GM12878 (cell line): ENCODE results near the gene ANGEL2. TPM values are rescaled to one million over a fixed set of nuclear protein-coding genes. Genes with fewer than 3 reads are reported as not detected.

Experiments used
- CBFB ChIP-seq: IDR thresholded peaks from 2 replicates; pipeline ENCODE4 v1.6.1; 2016; ENCODE audit warnings: antibody characterized with exemption, low read depth
- FOS ChIP-seq: IDR thresholded peaks from 3 replicates; pipeline ENCODE4 v1.6.1; 2011; ENCODE audit warnings: borderline replicate concordance; ENCODE audit not compliant: insufficient read length; ENCODE audit errors: extremely low read depth
- FOXK2 ChIP-seq: fragments of 450-650 bp; IDR thresholded peaks from 2 replicates; pipeline ENCODE4 v1.6.1; 2017; ENCODE audit warnings: mild to moderate bottlenecking, moderate library complexity
- FOXM1 ChIP-seq: IDR thresholded peaks from 2 replicates; pipeline ENCODE4 v1.6.1; 2012; ENCODE audit warnings: low read depth, mild to moderate bottlenecking, inconsistent platforms, low read length, moderate library complexity
- IRF4 ChIP-seq: IDR thresholded peaks from 2 replicates; pipeline ENCODE4 v1.6.1; 2011; ENCODE audit warnings: low read depth, low read length
- NBN ChIP-seq: fragments of 450-650 bp; IDR thresholded peaks from 2 replicates; pipeline ENCODE4 v1.6.1; 2016
- NFXL1 ChIP-seq: fragments of 450-650 bp; IDR thresholded peaks from 2 replicates; pipeline ENCODE4 v1.6.1; 2017; ENCODE audit warnings: antibody characterized with exemption, mild to moderate bottlenecking, borderline replicate concordance
- NR2F1 ChIP-seq: fragments of 450-650 bp; conservative IDR thresholded peaks from 2 replicates; pipeline ENCODE4 v1.6.1; 2017; ENCODE audit warnings: mild to moderate bottlenecking
- PAX5 ChIP-seq: IDR thresholded peaks from 2 replicates; pipeline ENCODE4 v1.6.1; 2011; ENCODE audit warnings: low read depth, low read length, borderline replicate concordance
- SIX5 ChIP-seq: IDR thresholded peaks from 2 replicates; pipeline ENCODE4 v1.6.1; 2011; ENCODE audit warnings: mild to moderate bottlenecking, low read depth, low read length, moderate library complexity; ENCODE audit not compliant: severe bottlenecking
- ZNF622 ChIP-seq: fragments of 450-650 bp; IDR thresholded peaks from 2 replicates; pipeline ENCODE4 v1.6.1; 2017; ENCODE audit warnings: mild to moderate bottlenecking, inconsistent platforms
- ZZZ3 ChIP-seq: IDR thresholded peaks from 2 replicates; pipeline ENCODE4 v1.6.1; 2011; ENCODE audit warnings: low read depth; ENCODE audit not compliant: control insufficient read depth, insufficient read length
- polyA plus RNA-seq, 11 experiments: library from polyadenylated mRNA; depleted of rRNA in 4 of 11; unstranded in 6 of 11; stranded (reverse) in 5 of 11; fragments of >200 nt; fragmentation: Nextera tagmentation in 4 of 11; fragmentation: Illumina TruSeq in 1 of 11; extraction: Ambion mirVana in 4 of 11; extraction: Trizol in 1 of 11; gene quantifications; 1 replicate in 1 of 11; 2 replicates in 10 of 11; pipeline versions ENCODE4 v1.2.1 to v1.2.3, GENCODE V29; 2011 to 2016; ENCODE audit warnings: inconsistent platforms in 2 of 11, missing spikeins in 2 of 11, low read depth in 1 of 11
- total RNA-seq, 4 experiments: library from RNA; depleted of rRNA in 3 of 4; stranded (reverse); fragments of >200 nt in 3 of 4; fragmentation: Illumina TruSeq in 1 of 4; extraction: Trizol in 1 of 4; gene quantifications; 2 replicates each; pipeline versions ENCODE4 v1.2.1 to v1.2.3, GENCODE V29; 2013 to 2021
- TF ChIP-seq, protein P1 (sequence below): fragments of 450-650 bp; IDR thresholded peaks from 2 replicates; pipeline ENCODE4 v1.6.1; 2017; ENCODE audit warnings: mild to moderate bottlenecking, moderate library complexity
- TF ChIP-seq, protein P2 (sequence below): fragments of 450-650 bp; formaldehyde crosslinking; IDR thresholded peaks from 2 replicates; pipeline ENCODE4 v1.4.0; 2020; ENCODE audit warnings: mild to moderate bottlenecking, moderate library complexity
- TF ChIP-seq, protein P3 (sequence below): fragments of 450-650 bp; IDR thresholded peaks from 2 replicates; pipeline ENCODE4 v1.6.1; 2018; ENCODE audit warnings: borderline replicate concordance, mild to moderate bottlenecking; ENCODE audit not compliant: partially characterized antibody
- TF ChIP-seq, protein P4 (sequence below): fragments of 450-650 bp; IDR thresholded peaks from 2 replicates; pipeline ENCODE4 v1.6.1; 2014; ENCODE audit warnings: mild to moderate bottlenecking

Gene ANGEL2
- total and polyA plus RNA-seq, 10 of the 15 experiments (the other 5 are each of a cell fraction or from before 2014, with no cell fraction given), result 6.3 to 53.9 (median 30.7) TPM

DNA sequence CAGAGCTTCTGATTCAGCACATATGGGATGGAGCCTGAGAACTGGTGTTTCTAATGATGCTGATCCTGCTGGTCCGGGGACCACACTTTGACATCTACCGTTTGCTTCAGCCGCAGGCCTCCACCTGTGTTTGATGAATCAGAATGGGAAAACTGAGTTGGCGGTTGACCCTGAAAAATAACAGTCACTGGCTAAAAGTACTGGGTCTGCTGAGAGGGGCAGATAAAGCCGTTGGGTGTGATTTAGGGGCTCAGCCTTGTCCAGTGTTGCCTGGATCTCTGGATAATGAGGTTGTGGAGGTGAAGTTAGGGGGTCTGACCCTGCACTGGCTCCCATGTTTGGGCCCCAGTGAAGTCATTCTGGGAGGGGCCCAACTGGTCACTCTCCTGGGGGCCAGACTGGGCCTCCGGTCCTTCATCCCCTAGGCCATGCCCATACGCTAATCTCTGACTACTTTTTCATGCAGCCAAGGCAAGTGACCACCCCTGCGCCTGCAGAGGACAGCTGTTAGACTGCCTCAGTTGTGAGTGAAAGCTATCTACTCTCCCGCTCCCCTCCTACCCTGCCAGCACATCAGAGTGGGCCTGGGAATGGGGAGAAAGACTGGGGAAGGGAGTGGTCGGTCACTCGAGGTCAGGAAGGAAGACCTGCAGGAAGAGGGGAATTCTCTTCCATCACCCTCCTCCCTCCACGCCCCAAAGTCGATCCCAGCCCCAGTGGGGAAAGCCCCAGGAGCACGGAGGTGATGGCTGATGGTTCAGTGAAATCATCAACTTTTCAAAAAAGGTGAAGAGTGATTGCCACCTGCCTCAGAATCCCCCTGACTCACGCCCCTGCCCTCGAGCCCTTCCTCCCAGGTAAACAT, 37.7 kb downstream of the ANGEL2 start (continued):
- TF ChIP-seq, protein P1, sequence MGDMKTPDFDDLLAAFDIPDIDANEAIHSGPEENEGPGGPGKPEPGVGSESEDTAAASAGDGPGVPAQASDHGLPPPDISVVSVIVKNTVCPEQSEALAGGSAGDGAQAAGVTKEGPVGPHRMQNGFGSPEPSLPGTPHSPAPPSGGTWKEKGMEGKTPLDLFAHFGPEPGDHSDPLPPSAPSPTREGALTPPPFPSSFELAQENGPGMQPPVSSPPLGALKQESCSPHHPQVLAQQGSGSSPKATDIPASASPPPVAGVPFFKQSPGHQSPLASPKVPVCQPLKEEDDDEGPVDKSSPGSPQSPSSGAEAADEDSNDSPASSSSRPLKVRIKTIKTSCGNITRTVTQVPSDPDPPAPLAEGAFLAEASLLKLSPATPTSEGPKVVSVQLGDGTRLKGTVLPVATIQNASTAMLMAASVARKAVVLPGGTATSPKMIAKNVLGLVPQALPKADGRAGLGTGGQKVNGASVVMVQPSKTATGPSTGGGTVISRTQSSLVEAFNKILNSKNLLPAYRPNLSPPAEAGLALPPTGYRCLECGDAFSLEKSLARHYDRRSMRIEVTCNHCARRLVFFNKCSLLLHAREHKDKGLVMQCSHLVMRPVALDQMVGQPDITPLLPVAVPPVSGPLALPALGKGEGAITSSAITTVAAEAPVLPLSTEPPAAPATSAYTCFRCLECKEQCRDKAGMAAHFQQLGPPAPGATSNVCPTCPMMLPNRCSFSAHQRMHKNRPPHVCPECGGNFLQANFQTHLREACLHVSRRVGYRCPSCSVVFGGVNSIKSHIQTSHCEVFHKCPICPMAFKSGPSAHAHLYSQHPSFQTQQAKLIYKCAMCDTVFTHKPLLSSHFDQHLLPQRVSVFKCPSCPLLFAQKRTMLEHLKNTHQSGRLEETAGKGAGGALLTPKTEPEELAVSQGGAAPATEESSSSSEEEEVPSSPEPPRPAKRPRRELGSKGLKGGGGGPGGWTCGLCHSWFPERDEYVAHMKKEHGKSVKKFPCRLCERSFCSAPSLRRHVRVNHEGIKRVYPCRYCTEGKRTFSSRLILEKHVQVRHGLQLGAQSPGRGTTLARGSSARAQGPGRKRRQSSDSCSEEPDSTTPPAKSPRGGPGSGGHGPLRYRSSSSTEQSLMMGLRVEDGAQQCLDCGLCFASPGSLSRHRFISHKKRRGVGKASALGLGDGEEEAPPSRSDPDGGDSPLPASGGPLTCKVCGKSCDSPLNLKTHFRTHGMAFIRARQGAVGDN, result peak; percentile 64
- peak; percentile 80 for TF ChIP-seq FOXM1
- no peak for TF ChIP-seq SIX5
- no peak for TF ChIP-seq NBN
- no peak for TF ChIP-seq ZZZ3
- TF ChIP-seq, protein P2, sequence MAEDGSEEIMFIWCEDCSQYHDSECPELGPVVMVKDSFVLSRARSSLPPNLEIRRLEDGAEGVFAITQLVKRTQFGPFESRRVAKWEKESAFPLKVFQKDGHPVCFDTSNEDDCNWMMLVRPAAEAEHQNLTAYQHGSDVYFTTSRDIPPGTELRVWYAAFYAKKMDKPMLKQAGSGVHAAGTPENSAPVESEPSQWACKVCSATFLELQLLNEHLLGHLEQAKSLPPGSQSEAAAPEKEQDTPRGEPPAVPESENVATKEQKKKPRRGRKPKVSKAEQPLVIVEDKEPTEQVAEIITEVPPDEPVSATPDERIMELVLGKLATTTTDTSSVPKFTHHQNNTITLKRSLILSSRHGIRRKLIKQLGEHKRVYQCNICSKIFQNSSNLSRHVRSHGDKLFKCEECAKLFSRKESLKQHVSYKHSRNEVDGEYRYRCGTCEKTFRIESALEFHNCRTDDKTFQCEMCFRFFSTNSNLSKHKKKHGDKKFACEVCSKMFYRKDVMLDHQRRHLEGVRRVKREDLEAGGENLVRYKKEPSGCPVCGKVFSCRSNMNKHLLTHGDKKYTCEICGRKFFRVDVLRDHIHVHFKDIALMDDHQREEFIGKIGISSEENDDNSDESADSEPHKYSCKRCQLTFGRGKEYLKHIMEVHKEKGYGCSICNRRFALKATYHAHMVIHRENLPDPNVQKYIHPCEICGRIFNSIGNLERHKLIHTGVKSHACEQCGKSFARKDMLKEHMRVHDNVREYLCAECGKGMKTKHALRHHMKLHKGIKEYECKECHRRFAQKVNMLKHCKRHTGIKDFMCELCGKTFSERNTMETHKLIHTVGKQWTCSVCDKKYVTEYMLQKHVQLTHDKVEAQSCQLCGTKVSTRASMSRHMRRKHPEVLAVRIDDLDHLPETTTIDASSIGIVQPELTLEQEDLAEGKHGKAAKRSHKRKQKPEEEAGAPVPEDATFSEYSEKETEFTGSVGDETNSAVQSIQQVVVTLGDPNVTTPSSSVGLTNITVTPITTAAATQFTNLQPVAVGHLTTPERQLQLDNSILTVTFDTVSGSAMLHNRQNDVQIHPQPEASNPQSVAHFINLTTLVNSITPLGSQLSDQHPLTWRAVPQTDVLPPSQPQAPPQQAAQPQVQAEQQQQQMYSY (CRISPR knock-in tag), result no peak
- TF ChIP-seq, protein P3, sequence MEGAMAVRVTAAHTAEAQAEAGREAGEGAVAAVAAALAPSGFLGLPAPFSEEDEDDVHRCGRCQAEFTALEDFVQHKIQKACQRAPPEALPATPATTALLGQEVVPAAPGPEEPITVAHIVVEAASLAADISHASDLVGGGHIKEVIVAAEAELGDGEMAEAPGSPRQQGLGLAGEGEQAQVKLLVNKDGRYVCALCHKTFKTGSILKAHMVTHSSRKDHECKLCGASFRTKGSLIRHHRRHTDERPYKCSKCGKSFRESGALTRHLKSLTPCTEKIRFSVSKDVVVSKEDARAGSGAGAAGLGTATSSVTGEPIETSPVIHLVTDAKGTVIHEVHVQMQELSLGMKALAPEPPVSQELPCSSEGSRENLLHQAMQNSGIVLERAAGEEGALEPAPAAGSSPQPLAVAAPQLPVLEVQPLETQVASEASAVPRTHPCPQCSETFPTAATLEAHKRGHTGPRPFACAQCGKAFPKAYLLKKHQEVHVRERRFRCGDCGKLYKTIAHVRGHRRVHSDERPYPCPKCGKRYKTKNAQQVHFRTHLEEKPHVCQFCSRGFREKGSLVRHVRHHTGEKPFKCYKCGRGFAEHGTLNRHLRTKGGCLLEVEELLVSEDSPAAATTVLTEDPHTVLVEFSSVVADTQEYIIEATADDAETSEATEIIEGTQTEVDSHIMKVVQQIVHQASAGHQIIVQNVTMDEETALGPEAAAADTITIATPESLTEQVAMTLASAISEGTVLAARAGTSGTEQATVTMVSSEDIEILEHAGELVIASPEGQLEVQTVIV, result no peak
- TF ChIP-seq NR2F1, result peak; percentile 43
- 0 out of 2 replicates have a peak, but pooled peaks have one; percentile 46 for TF ChIP-seq PAX5
- peak; percentile 80 for TF ChIP-seq CBFB
- TF ChIP-seq, protein P4, sequence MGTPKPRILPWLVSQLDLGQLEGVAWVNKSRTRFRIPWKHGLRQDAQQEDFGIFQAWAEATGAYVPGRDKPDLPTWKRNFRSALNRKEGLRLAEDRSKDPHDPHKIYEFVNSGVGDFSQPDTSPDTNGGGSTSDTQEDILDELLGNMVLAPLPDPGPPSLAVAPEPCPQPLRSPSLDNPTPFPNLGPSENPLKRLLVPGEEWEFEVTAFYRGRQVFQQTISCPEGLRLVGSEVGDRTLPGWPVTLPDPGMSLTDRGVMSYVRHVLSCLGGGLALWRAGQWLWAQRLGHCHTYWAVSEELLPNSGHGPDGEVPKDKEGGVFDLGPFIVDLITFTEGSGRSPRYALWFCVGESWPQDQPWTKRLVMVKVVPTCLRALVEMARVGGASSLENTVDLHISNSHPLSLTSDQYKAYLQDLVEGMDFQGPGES, result no peak
- no peak for TF ChIP-seq NFXL1
- no peak for TF ChIP-seq FOXK2
- no peak for TF ChIP-seq ZNF622
- peak; percentile 90 for TF ChIP-seq IRF4
- TF ChIP-seq FOS, result no peak
